ENCODE results near the gene KLRC1.
A peak's percentile ranks its signal among the peaks of the same experiment; 100 is the strongest.
"Not testable (repeated sequence)": the region's sequence is repeated elsewhere in the genome, so short reads cannot be mapped to it uniquely, and the experiment has no call there.

KLRC1 gene

DNA sequence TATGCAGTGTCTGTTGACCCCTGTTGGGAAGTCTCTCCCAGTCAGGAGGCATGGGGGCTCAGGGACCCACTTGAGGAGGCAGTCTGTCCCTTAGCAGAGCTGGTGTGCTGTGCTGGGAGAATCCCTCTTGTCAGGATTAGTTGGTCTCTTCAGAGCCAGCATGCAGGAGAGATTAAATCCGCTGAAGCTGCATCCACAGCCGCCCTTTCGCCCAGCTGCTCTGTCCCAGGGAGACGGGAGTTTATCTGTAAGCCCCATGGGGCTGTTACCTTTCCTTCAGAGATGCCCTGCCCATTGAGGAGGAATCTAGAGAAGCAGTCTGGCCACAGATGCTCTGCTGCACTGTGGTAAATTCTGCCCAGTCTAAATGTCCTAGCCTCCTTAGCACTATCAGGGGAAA lies 13.1 kb upstream of the KLRC1 start:
- no peak overlapping the region for H3K4me3 ChIP-seq (replicated peaks; ENCODE audit: low read depth, low read length)
- TF ChIP-seq, protein P1, sequence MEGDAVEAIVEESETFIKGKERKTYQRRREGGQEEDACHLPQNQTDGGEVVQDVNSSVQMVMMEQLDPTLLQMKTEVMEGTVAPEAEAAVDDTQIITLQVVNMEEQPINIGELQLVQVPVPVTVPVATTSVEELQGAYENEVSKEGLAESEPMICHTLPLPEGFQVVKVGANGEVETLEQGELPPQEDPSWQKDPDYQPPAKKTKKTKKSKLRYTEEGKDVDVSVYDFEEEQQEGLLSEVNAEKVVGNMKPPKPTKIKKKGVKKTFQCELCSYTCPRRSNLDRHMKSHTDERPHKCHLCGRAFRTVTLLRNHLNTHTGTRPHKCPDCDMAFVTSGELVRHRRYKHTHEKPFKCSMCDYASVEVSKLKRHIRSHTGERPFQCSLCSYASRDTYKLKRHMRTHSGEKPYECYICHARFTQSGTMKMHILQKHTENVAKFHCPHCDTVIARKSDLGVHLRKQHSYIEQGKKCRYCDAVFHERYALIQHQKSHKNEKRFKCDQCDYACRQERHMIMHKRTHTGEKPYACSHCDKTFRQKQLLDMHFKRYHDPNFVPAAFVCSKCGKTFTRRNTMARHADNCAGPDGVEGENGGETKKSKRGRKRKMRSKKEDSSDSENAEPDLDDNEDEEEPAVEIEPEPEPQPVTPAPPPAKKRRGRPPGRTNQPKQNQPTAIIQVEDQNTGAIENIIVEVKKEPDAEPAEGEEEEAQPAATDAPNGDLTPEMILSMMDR (IDR thresholded peaks at IDR 0.05; ENCODE audit: low read length, missing control alignments): no peak
- DNase-seq (ENCODE audit: low read depth): no peak

DNA sequence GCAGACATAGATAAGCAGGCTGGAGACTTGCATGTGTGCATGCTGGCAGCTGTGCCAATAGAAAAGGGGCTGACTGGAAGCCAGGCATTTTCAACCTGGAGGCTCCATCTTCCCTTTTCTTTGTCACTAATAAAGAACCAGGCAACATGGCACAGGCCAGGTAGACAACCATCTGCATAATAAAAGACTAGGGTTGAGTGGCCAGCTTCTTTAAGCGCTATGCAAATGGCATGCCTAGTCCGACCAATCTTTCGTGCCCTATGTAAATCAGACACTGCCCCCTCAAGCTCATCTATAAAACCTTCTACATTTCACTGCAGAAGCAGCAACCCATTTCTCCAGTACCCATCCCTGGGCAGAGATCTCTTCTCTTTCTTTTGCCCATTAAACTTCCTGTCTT lies 4.6 kb upstream of the KLRC1 start:
- no peak for DNase-seq (ENCODE audit: low read depth)
- TF ChIP-seq, protein P1 (IDR thresholded peaks at IDR 0.05; ENCODE audit: low read length, missing control alignments): no peak
- H3K4me3 ChIP-seq (replicated peaks; ENCODE audit: low read depth, low read length): no peak overlapping the region

DNA sequence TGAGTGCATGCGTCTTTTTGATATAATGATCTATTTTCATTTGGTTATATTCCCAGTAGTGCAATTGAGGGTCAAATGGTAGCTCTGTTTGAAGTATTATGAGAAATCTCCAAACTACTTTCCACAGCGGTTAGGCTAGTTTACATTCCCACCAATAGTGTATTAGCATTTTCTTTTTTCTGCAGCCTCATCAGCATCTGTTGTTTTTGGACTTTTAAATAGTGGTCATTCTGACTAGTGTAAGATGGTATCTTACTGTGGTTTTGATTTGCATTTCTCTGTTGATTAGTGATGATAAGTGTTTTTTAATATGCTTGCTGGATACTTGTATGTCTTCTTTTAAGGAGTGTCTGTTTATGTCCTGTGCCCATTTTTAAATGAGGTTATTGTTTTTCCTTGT lies 3.7 kb upstream of the KLRC1 start:
- no peak for DNase-seq (ENCODE audit: low read depth)
- TF ChIP-seq, protein P1 (IDR thresholded peaks at IDR 0.05; ENCODE audit: low read length, missing control alignments): no peak
- H3K4me3 ChIP-seq (replicated peaks; ENCODE audit: low read depth, low read length): no peak overlapping the region

DNA sequence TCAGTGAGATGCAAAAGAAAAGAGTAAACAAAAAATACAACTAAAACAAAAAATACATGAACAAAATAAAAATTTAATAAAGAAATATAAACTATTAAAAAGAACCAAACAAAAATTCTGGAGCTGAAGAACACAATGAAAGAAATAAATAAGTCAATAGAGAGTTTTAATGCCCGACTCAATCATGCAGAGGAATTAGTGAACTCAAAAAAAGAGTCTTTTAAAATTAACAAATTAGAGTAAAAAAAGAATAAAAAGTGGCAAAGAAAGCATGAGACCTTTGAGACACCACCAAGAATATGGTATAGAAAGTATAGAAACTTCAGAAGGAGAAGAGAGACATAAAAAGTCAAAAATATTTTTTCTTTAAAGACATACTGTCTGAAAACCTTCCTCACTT lies 2.6 kb upstream of the KLRC1 start:
- TF ChIP-seq, protein P1 (IDR thresholded peaks at IDR 0.05; ENCODE audit: low read length, missing control alignments): no peak
- H3K4me3 ChIP-seq (replicated peaks; ENCODE audit: low read depth, low read length): no peak overlapping the region

DNA sequence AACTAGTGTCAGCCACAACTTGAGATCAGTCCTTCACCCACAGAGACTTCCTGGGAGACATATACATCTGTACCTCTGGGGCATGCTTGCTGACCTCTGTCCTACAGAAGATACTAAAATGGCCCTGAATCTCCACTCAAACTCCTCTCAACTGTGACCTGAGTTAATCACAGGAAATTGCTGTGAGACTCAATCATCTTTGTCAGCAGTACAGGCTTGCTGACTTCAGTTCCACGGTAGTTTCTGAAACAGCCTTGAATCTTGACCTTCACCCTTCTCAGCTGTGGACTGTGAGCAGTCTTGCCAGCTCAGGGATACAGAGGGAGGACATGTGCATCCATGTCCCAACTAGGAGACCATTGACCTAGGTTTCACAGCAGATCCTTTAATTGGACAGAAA lies 1.4 kb upstream of the KLRC1 start:
- H3K4me3 ChIP-seq (replicated peaks; ENCODE audit: low read depth, low read length): no peak overlapping the region
- TF ChIP-seq, protein P1 (IDR thresholded peaks at IDR 0.05; ENCODE audit: low read length, missing control alignments): no peak
- DNase-seq (ENCODE audit: low read depth): no peak

More for the DNA sequence above, 2.6 kb upstream of the KLRC1 start:
- no peak for DNase-seq (ENCODE audit: low read depth)

DNA sequence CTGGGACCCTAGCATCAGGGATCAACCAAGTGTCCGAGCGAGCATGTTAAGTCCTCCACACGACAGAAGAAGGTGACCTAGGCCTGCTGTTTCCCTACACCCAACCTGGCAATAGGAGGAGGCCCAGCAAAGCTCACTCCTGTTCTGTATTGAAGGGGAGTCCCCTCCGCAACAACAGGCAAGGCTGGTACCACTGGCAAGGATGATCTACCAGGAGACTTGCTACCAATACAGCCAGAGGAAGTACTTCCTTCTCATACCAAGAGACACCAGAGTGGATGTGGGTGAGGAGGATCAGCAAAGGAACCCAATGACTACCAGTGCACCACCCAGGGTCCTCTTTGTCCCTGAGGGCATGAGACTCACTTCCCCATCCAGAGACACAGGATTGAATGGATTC lies 4.9 kb downstream of the KLRC1 start:
- DNase-seq (ENCODE audit: low read depth): no peak
- TF ChIP-seq, protein P1 (IDR thresholded peaks at IDR 0.05; ENCODE audit: low read length, missing control alignments): no peak
- H3K4me3 ChIP-seq (replicated peaks; ENCODE audit: low read depth, low read length): no peak overlapping the region

DNA sequence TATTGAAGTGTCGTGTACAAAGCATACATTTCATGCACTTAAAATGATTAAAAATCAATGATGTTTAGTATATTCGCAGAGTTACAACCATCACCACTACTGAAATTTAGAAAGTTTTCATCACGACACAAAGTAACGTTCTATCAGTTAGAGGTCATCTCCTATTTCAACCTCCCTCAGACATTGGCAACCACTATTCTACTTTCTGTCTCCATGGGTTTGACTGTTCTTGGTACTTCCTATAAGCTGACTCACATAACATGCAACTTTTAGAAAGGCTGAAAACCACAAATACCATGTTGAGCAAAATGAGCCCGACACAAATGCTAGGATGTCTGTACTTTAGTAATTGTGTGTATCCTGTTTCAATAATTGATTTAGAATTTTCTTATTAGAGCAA lies 7.1 kb downstream of the KLRC1 start:
- not testable (repeated sequence) for DNase-seq (ENCODE audit: low read depth)

DNA sequence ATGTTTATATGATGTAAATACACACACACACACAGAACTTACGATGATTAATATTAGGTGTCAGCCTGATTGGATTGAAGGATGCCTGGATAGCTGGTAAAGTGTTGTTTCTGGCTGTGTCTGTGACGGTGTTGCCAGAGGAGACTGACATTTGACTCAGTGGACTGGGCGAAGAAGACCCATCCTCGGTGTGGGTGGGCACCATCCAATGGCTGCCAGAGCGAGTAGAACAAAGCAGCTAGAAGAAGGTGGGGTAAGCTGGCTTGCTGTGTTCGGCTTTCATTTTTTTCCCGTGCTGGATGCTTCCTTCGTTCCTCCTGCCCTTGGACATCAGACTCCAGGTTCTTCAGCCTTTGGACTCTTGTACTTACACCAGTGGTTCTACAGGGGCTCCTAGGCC lies 12.0 kb downstream of the KLRC1 start:
- DNase-seq (ENCODE audit: low read depth); H3K4me3 ChIP-seq (replicated peaks; ENCODE audit: low read depth, low read length): not testable (repeated sequence)

More for the DNA sequence above, 7.1 kb downstream of the KLRC1 start:
- not testable (repeated sequence) for H3K4me3 ChIP-seq (replicated peaks; ENCODE audit: low read depth, low read length)

DNA sequence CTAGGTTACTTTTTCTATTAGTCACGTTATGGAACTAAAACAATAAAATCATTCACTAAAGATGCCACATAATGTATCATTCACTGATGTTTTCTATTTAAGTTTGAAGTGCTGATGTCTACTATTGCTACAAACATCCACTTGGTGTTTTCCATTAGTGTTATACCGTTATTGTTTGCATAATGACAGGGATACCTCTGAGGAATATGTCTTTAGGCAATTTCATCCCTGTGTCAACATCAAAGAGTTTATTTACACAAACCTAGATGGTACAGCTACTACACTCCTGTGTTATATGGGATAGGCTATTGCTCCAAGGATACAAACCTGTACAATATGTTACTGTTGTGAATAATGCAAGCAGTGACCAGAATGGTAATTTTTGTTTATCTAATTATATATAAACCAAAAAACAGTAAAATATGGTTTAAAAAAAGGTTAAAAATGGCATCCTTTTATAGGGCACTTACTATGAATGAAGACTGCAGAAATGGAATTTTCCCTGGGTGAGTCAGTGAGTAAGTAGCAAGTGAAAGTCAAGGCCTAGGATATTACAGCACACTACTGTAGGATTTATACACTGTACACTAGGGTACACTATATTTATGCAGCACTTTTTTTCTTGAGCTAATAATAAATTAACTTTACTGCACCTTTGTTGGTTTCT lies 13.4 kb downstream of the KLRC1 start:
- DNase-seq (ENCODE audit: low read depth); H3K4me3 ChIP-seq (replicated peaks; ENCODE audit: low read depth, low read length): not testable (repeated sequence)

DNA sequence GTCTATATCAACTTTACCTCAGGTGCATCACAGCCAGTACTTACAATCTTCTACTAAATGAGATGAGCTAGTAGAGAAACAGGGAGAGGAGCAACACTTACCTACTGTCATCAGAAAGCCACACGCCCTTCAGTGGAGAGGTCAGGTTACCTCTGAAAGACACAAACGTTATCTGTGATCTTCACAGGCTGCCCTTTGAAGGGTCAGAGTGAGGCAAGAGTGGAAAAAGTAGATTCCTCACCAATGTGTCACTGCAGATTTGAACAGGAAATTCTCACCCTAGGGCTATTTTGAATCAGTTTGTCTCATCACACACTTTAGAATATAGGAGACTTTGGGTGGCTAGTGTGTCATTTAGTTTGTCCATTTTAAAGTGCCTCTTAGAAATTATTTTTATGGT lies 15.6 kb downstream of the KLRC1 start:
- DNase-seq (ENCODE audit: low read depth); H3K4me3 ChIP-seq (replicated peaks; ENCODE audit: low read depth, low read length): not testable (repeated sequence)

DNA sequence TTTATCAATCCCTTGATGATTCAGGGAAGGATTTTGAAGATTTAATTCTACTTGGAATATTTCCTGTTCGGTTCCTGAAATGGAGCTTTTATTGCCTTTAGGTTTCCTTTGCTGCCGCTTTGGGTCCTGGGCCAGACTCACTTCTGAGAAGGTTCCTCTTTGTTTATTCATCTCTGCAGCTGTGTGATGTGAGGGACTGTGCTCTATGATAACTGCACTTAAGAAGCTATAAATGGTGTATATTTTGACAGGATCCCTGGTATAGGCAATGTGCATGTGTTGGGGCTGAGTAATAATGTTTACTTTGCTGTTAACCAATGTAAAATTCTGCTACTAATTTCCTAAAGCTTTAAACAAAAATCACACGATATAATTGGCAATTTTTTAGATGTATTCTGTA lies 17.4 kb downstream of the KLRC1 start, which contains the start of gene KLRC2:
Gene KLRC2 (minus strand): TSS at position 195 of the 400 bp plus-strand sequence. CDS start 24 bp downstream, at position 171.
- peak; percentile 3 for DNase-seq (ENCODE audit: low read depth)
- H3K4me3 ChIP-seq (replicated peaks; ENCODE audit: low read depth, low read length): not testable (repeated sequence)

DNA sequence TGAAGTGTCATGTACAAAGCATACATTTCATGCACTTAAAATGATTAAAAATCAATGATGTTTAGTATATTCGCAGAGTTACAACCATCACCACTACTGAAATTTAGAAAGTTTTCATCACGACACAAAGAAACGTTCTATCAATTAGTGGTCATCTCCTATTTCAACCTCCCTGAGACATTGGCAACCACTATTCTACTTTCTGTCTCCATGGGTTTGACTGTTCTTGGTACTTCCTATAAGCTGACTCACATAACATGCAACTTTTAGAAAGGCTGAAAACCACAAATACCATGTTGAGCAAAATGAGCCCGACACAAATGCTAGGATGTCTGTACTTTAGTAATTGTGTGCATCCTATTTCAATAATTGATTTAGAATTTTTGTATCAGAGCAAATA lies 22.6 kb downstream of the KLRC1 start:
- DNase-seq (ENCODE audit: low read depth); H3K4me3 ChIP-seq (replicated peaks; ENCODE audit: low read depth, low read length): not testable (repeated sequence)
